Skeletal muscle satellite cell (primary cell): Measurements from ENCODE around the gene CCPG1.
A peak's percentile ranks its signal among the peaks of the same experiment; 100 is the strongest.
"Not testable (repeated sequence)": the region's sequence is repeated elsewhere in the genome, so short reads cannot be mapped to it uniquely, and the experiment has no call there.

Experiments
- H3K27me3 ChIP-seq: 2 replicates; pipeline ENCODE4 v1.7.0; 2013; ENCODE audit warnings: low read length; ENCODE audit not compliant: control insufficient read depth, insufficient read depth
- H3K36me3 ChIP-seq: 2 replicates; pipeline ENCODE4 v1.7.0; 2013; ENCODE audit warnings: mild to moderate bottlenecking, control low read depth, low read length; ENCODE audit not compliant: insufficient read depth
- H3K4me1 ChIP-seq: 2 replicates; pipeline ENCODE4 v1.7.0; 2013; ENCODE audit warnings: low read length; ENCODE audit not compliant: control insufficient read depth, insufficient read depth
- H3K4me2 ChIP-seq: 2 replicates; pipeline ENCODE4 v1.7.0; 2013; ENCODE audit warnings: mild to moderate bottlenecking, low read length
- H3K4me3 ChIP-seq: 2 replicates; pipeline ENCODE4 v1.7.0; 2013; ENCODE audit warnings: low read length
- H3K9ac ChIP-seq: 2 replicates; pipeline ENCODE4 v1.7.0; 2013; ENCODE audit warnings: mild to moderate bottlenecking, low read depth, low read length, moderate library complexity
- H3K9me3 ChIP-seq: replicated peaks from 2 replicates; pipeline ENCODE4 v1.7.0; 2013; ENCODE audit warnings: mild to moderate bottlenecking, control low read depth, low read length

CCPG1 gene

DNA sequence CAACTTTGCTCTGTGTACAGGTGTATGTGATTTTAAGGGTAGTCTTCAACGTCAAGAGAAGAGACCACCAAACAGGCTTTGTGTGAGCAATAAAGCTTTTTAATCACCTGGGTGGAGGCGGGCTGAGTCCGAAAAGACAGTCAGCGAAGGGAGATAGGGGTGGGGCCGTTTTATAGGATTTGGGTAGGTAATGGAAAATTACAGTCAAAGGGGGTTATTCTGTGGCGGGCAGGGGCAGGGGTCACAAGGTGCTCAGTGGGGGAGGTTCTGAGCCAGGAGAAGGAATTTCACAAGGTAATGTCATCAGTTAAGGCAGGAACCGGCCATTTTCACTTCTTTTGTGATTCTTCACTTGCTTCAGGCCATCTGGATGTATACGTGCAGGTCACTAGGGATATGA is 9.5 kb upstream of the CCPG1 start:
- H3K4me2 ChIP-seq, H3K4me3 ChIP-seq, H3K9ac ChIP-seq, H3K4me1 ChIP-seq, H3K36me3 ChIP-seq, H3K9me3 ChIP-seq, H3K27me3 ChIP-seq: not testable (repeated sequence)

DNA sequence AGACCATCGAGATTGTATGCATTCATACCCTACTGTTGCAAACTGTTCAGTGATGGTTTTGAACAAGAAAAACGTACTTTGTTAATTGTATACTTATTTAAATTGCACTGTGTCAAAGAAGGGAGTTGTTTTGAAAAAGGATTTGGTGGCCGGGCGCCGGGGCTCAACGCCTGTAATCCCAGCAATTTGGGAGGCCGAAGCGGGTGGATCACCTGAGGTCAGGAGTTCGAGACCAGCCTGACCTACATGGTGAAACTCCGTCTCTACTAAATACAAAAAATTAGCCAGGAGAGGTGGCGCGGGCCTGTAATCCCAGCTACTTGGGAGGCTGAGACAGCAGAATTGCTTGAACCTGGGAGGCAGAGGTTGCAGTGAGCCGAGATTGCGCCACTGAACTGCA is 817 bp upstream of the CCPG1 start:
- not testable (repeated sequence) for H3K9me3 ChIP-seq, H3K27me3 ChIP-seq, H3K36me3 ChIP-seq, H3K4me1 ChIP-seq
- Histone ChIP-seq H3K9ac (peak overlapping the region; percentile 78), H3K4me3 (peak overlapping the region; percentile 90), H3K4me2 (peak overlapping the region; percentile 81)

GRCh38 chr15:55407498-55408011 is 604 bp downstream of the CCPG1 start:
- H3K36me3 ChIP-seq, result no peaks in the 10 kb centered on the region
- H3K9me3 ChIP-seq, result no peaks in the 10 kb centered on the region
- peak overlapping the region; percentile 81 for H3K4me2 ChIP-seq
- H3K4me3 ChIP-seq, result peak overlapping the region; percentile 90
- H3K4me1 ChIP-seq, result peaks cover 10% of the 10 kb centered on the region
- no peaks in the 10 kb centered on the region for H3K27me3 ChIP-seq
- peak overlapping the region; percentile 89 for H3K9ac ChIP-seq

GRCh38 chr15:55403531-55403930 is 4.6 kb downstream of the CCPG1 start:
- no peak overlapping the region for H3K4me3 ChIP-seq
- no peaks in the 10 kb centered on the region for H3K9me3 ChIP-seq
- no peak overlapping the region for H3K4me2 ChIP-seq
- no peaks in the 10 kb centered on the region for H3K36me3 ChIP-seq
- no peaks in the 10 kb centered on the region for H3K27me3 ChIP-seq
- no peak overlapping the region for H3K9ac ChIP-seq
- peaks cover 5% of the 10 kb centered on the region for H3K4me1 ChIP-seq

DNA sequence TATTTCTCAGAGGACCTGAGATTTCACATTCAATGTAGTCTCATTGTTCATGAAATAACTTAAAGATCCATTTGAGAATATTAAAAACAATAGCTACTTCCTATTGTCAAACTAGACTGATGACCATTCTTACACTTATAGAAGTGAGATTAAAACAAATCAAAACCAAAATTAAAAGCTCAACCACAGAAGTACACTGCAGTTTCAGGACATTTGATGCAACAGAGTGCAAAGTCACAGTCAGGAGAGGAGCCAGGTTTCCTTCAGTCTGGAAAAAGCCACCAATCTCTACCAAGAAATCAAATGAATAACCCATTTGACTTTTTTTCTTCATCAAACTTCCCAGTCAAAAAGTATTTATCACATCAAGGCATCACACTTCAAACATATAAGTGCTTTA is 5.5 kb downstream of the CCPG1 start:
- Histone ChIP-seq H3K9me3 (no peaks in the 10 kb centered on the region), H3K4me1 (peaks cover 5% of the 10 kb centered on the region), H3K9ac (no peak overlapping the region), H3K4me3 (no peak overlapping the region), H3K27me3 (no peaks in the 10 kb centered on the region), H3K4me2 (no peak overlapping the region), H3K36me3 (no peaks in the 10 kb centered on the region)

GRCh38 chr15:55401786-55402246 is 6.3 kb downstream of the CCPG1 start:
- H3K36me3 ChIP-seq, result no peaks in the 10 kb centered on the region
- no peak overlapping the region for H3K9ac ChIP-seq
- H3K9me3 ChIP-seq, result no peaks in the 10 kb centered on the region
- no peak overlapping the region for H3K4me3 ChIP-seq
- no peaks in the 10 kb centered on the region for H3K27me3 ChIP-seq
- peaks cover 5% of the 10 kb centered on the region for H3K4me1 ChIP-seq
- no peak overlapping the region for H3K4me2 ChIP-seq

GRCh38 chr15:55400050-55400449 is 8.1 kb downstream of the CCPG1 start:
- not testable (repeated sequence) for H3K4me1 ChIP-seq, H3K27me3 ChIP-seq, H3K4me2 ChIP-seq, H3K4me3 ChIP-seq, H3K36me3 ChIP-seq, H3K9me3 ChIP-seq, H3K9ac ChIP-seq

GRCh38 chr15:55398243-55398642 is 9.9 kb downstream of the CCPG1 start:
- H3K36me3 ChIP-seq, result no peaks in the 10 kb centered on the region
- H3K4me2 ChIP-seq, result no peak overlapping the region
- no peak overlapping the region for H3K9ac ChIP-seq
- H3K4me3 ChIP-seq, result no peak overlapping the region
- H3K27me3 ChIP-seq, result no peaks in the 10 kb centered on the region
- peaks cover 3% of the 10 kb centered on the region for H3K4me1 ChIP-seq
- H3K9me3 ChIP-seq, result no peaks in the 10 kb centered on the region

GRCh38 chr15:55394694-55395093 is 13.5 kb downstream of the CCPG1 start:
- Histone ChIP-seq H3K4me2 (no peak overlapping the region), H3K36me3 (no peaks in the 10 kb centered on the region), H3K27me3 (no peaks in the 10 kb centered on the region), H3K4me1 (peaks cover 4% of the 10 kb centered on the region), H3K4me3 (no peak overlapping the region), H3K9ac (no peak overlapping the region), H3K9me3 (no peaks in the 10 kb centered on the region)

DNA sequence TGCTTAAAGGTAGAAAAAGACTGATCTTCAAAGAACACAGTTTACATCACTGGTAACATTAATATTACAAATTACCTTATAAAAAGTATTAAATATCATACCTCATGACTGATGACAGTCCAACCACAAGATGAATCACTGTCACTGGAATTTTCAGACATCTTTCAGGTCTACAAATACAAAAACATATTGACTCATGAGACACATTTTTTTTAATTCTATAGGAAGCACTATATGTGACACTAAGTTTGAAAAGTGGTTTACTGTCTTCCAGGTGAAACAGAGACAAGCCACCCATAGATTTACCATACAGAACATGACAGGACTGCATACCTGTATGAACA is 18.9 kb downstream of the CCPG1 start:
- H3K9ac ChIP-seq, result no peak overlapping the region
- peak overlapping the region; percentile 53 for H3K4me2 ChIP-seq
- H3K36me3 ChIP-seq, result peaks cover 5% of the 10 kb centered on the region
- no peaks in the 10 kb centered on the region for H3K9me3 ChIP-seq
- H3K4me1 ChIP-seq, result peaks cover 15% of the 10 kb centered on the region
- no peaks in the 10 kb centered on the region for H3K27me3 ChIP-seq
- no peak overlapping the region for H3K4me3 ChIP-seq

DNA sequence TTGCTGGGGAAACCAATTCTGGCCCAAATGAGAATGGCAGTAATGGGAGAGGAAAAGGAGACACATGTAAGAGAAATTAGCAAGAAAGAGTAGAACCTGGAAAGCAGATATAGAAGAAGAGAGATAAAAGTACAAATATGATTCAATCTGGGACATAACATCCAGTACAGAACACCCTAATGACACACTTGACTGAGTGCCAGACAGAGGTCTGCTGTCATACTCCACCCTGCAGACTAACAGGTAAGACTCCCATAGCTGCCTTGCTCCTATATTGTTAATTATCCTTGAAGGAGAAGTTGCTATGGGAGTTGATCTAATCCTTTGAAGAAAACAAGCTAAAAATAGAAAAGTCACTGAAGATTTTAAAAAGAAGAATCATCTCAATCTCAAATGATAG is 21.1 kb downstream of the CCPG1 start:
- no peak overlapping the region for H3K4me2 ChIP-seq
- H3K9me3 ChIP-seq, result no peaks in the 10 kb centered on the region
- H3K27me3 ChIP-seq, result no peaks in the 10 kb centered on the region
- H3K4me1 ChIP-seq, result peaks cover 15% of the 10 kb centered on the region
- H3K36me3 ChIP-seq, result peaks cover 10% of the 10 kb centered on the region
- no peak overlapping the region for H3K4me3 ChIP-seq
- H3K9ac ChIP-seq, result no peak overlapping the region

DNA sequence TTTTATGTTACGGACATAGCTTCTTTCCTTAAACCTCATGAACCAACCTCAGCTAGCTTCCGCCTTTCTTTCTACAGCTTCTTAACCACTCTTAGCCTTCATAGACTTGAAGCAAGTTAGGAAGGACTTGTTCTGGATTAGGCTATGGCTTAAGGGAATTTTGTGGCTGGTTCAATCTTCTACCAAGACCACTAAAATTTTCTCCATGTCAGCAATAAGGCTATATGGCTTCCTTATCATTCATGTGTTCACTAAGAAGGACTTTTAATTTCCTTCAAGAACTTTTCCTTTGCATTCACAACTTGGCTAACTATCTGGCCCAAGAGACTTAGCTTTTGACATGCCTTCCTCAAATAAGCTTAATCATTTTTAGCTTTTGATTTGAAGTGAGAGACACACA is 24.5 kb downstream of the CCPG1 start:
- Histone ChIP-seq H3K4me2 (no peak overlapping the region), H3K27me3 (no peaks in the 10 kb centered on the region), H3K4me3 (no peak overlapping the region), H3K9me3 (no peaks in the 10 kb centered on the region), H3K4me1 (peaks cover 6% of the 10 kb centered on the region), H3K9ac (no peak overlapping the region), H3K36me3 (peaks cover 10% of the 10 kb centered on the region)
